Germinal center (tissue), 1 donor: ENCODE results near the gene NSFL1C.
A peak's percentile ranks its signal among the peaks of the same experiment; 100 is the strongest.

Experiments
- DNase-seq: peaks from one replicate; pipeline ENCODE4 v3.0.0; 2012; ENCODE audit warnings: mixed read lengths, low spot score

The NSFL1C gene

GRCh38 chr20:1484438-1485116, 17.9 kb upstream of the NSFL1C start:
- DNase-seq, result no peak

GRCh38 chr20:1479831-1480595, 13.4 kb upstream of the NSFL1C start:
- no peak for DNase-seq

- no peak for DNase-seq
These were observed 11.9 kb upstream of the NSFL1C start for GRCh38 chr20:1478566-1478965.

- no peak for DNase-seq
These were observed 11.3 kb upstream of the NSFL1C start for GRCh38 chr20:1477896-1478490.

GRCh38 chr20:1474817-1475603, 8.4 kb upstream of the NSFL1C start:
- DNase-seq, result peak; percentile 17

GRCh38 chr20:1474325-1474724, 7.7 kb upstream of the NSFL1C start:
- DNase-seq, result no peak

- DNase-seq, result no peak
These were observed 6.9 kb upstream of the NSFL1C start for GRCh38 chr20:1473246-1474220.

- DNase-seq, result peak; percentile 21
These were observed 6.1 kb upstream of the NSFL1C start for GRCh38 chr20:1472556-1473245.

GRCh38 chr20:1471242-1471641, 4.6 kb upstream of the NSFL1C start:
- DNase-seq, result no peak

- peak; percentile 12 for DNase-seq
These were observed 3.4 kb upstream of the NSFL1C start for GRCh38 chr20:1469925-1470571.

GRCh38 chr20:1469306-1469905, 2.8 kb upstream of the NSFL1C start:
- no peak for DNase-seq

- no peak for DNase-seq
These were observed 1.5 kb upstream of the NSFL1C start for GRCh38 chr20:1468117-1468624.

GRCh38 chr20:1467355-1468116, 887 bp upstream of the NSFL1C start:
- DNase-seq, result peak; percentile 58

GRCh38 chr20:1467082-1467354, 369 bp upstream of the NSFL1C start:
- DNase-seq, result no peak

- DNase-seq, result no peak
These were observed 1.0 kb downstream of the NSFL1C start for GRCh38 chr20:1465470-1466210.

- DNase-seq, result no peak
These were observed 2.6 kb downstream of the NSFL1C start for GRCh38 chr20:1463971-1464570.

GRCh38 chr20:1462834-1463233, 3.8 kb downstream of the NSFL1C start:
- no peak for DNase-seq

GRCh38 chr20:1462001-1462400, 4.6 kb downstream of the NSFL1C start:
- no peak for DNase-seq
